Measurements from ENCODE around the gene FAM111A. TPM values are rescaled to one million over a fixed set of nuclear protein-coding genes. Genes with fewer than 3 reads are reported as not detected.
A peak's percentile ranks its signal among the peaks of the same experiment; 100 is the strongest.

Gene FAM111A
- total and polyA plus RNA-seq, 10 of the 15 experiments (the other 5 are each of a cell fraction or from before 2014, with no cell fraction given), result 26.6 to 95.0 (median 67.5) TPM

GRCh38 chr11:59187035-59187434 is 44.4 kb downstream of the FAM111A start (continued):
- TF ChIP-seq IRF3 (IDR thresholded peaks at IDR 0.05) (no peak), GABPA (IDR thresholded peaks at IDR 0.05; ENCODE audit: low read depth) (no peak), IKZF2 (IDR thresholded peaks at IDR 0.05) (no peak)

GRCh38 chr11:59187587-59187986 is 44.9 kb downstream of the FAM111A start:
- no TSS peak for BruUV-seq (replicated peaks)
- RAD21 ChIA-PET (ENCODE audit: unreplicated experiment), result interaction anchor here (1.7 to 3.7 kb wide), 5 partner anchors 13 to 79 kb away, joined by 3 to 78 read pairs (median 4); partner anchors contain the start of gene DTX4
- no peaks in the 10 kb centered on the region for H4K20me1 ChIP-seq (ENCODE audit: control insufficient read depth, insufficient read depth)

More at GRCh38 chr11:59187587-59187986, 44.9 kb downstream of the FAM111A start:
- H3K36me3 ChIP-seq (ENCODE audit: control insufficient read depth in 2 of 2, insufficient read depth in 2 of 2, low read length in 1 of 2), result peaks cover 18 to 35% of the 10 kb centered on the region in 2 experiments; a peak in 3 of 4 replicates
- H2AFZ ChIP-seq (ENCODE audit: control insufficient read depth, low read depth, low read length), result no peak overlapping the region
- DNase-seq (ENCODE audit: low read depth, low spot score) (no peak), FAIRE-seq (no peak), ATAC-seq (no peak)
- no peaks in the 10 kb centered on the region for H3K27me3 ChIP-seq (replicated peaks in 1 of 2; ENCODE audit: control insufficient read depth in 2 of 2, insufficient read depth in 2 of 2, low read length in 1 of 2)
- no peak overlapping the region for H3K4me3 ChIP-seq
- intact Hi-C loops (cut with micrococcal nuclease; ENCODE audit: unreplicated experiment), result no loop called here
- in situ Hi-C loops (cut with MboI), result loop anchor here (25.0 kb wide), 1 partner anchor 1575 kb away; the partner anchor contains the start of gene MS4A15
- WGBS (ENCODE audit: insufficient coverage, insufficient replicate concordance, low lambda C conversion rate, missing lambda C conversion rate), result 82% methylated on average over 6 of the region's 6 CpGs
- H3K9ac ChIP-seq (ENCODE audit: control insufficient read depth, insufficient read depth, low read length), result no peak overlapping the region
- ChIA-PET CTCF (interaction anchor here (0.7 to 33.5 kb wide), 9 partner anchors 8 to 129 kb away, joined by 3 to 1180 read pairs (median 11); partner anchors contain the start of genes DTX4 and MPEG1), SMC1A (ENCODE audit: uncharacterized antibody, unreplicated experiment) (interaction anchor here (0.5 to 6.6 kb wide), 5 partner anchors 13 to 38 kb away, joined by 3 to 123 read pairs (median 7); partner anchors contain the start of genes DTX4 and MPEG1), POLR2A (interaction anchor here (1.1 to 3.9 kb wide), 4 partner anchors 12 to 18 kb away, joined by 3 to 32 read pairs (median 10); partner anchors contain the start of gene DTX4)
- H3K4me1 ChIP-seq (ENCODE audit: control insufficient read depth, insufficient read depth, low read length), result peaks cover 10% of the 10 kb centered on the region
- no peaks in the 10 kb centered on the region for H3K9me3 ChIP-seq (replicated peaks; ENCODE audit: control insufficient read depth, insufficient read depth, low read length)
- peaks cover 14% of the 10 kb centered on the region for H3K79me2 ChIP-seq (ENCODE audit: control insufficient read depth, insufficient read depth, low read length)
- H3K27ac ChIP-seq (ENCODE audit: control insufficient read depth, insufficient read depth), result no peak overlapping the region
- TF ChIP-seq NBN (IDR thresholded peaks at IDR 0.05) (no peak), ZBTB11 (CRISPR knock-in tag; IDR thresholded peaks at IDR 0.05) (no peak), SPI1 (IDR thresholded peaks at IDR 0.05; ENCODE audit: borderline replicate concordance, insufficient read depth, low read depth, low read length) (0 out of 2 replicates have a peak, but pooled peaks have one; percentile 5), WRNIP1 (IDR thresholded peaks at IDR 0.05; ENCODE audit: borderline replicate concordance, low read depth, low read length) (no peak), CUX1 (IDR thresholded peaks at IDR 0.05; ENCODE audit: insufficient replicate concordance, low read depth, low read length) (no peak), DPF2 (IDR thresholded peaks at IDR 0.05) (no peak)
- no peak overlapping the region for H3K4me2 ChIP-seq (ENCODE audit: control insufficient read depth, insufficient read depth)

All from GM12878 (cell line).